SKM-1 treated with dmso at 0.1 percent for 144 hours (cell line): ENCODE data around the gene SCFD2.

ENCODE experiments used
- DNase-seq: peaks from one replicate; lab custom pipeline; 2025; ENCODE audit not compliant: unreplicated experiment; lab: John Stamatoyannopoulos, UW

The SCFD2 gene

DNA sequence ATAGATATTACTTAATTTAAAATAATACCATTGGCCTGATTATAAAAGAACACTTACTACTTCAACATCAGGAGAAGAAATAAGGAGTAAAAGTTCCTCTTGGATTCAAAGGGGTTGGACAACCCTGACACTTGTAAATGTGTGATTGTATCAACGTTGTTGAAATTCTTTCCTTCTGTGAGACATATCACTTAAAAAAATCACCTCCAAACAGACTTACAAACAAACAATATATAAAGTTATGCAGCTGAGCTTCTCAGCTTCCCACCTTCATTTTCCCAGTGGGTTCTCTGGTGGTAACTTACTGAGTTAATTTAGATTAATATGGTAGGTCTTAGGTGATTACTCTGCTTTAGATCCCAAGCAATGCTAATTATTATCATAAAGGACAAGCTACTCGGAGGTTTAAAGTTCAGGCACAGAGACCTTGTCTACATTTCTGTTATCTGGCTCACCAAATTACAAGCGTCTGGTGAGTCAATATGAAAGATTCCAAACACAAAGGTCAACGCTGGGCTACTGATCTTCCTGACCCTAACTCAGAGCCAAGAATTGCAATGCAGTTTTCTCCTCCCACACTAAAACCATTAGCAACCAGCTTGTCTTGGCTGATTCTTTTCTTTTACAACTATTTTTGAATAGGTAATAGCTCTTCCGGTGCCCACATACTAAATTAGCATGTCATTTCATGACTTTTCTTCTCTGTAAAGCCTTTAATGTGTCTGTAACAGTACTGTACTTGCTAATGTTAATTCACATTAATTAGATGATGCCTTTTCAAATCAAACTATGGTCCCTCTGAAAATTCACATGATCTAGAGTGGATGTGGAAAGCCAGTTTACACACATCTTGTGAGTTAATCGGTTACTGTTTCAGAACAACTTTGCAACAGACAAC is 346.1 kb downstream of the SCFD2 start:
- DNase-seq, result no peak

DNA sequence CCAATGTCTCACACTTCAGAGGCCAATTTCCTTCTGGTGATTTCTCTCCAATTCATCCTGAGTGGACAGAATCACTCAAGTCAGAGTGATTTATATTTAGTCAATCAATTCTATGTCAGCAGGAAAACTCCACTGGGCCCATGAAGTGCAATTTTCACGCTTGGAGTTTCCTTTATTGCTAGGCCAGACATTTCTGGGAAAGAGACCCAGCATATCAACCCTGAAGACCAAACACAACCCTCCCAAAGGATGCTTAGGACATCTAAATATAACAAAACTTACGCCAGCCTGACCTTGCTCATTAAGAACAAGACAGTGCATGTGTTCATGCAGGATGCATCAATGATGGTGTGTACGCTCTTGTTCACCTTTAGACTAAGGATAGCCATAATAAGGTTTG is 347.4 kb downstream of the SCFD2 start:
- no peak for DNase-seq

DNA sequence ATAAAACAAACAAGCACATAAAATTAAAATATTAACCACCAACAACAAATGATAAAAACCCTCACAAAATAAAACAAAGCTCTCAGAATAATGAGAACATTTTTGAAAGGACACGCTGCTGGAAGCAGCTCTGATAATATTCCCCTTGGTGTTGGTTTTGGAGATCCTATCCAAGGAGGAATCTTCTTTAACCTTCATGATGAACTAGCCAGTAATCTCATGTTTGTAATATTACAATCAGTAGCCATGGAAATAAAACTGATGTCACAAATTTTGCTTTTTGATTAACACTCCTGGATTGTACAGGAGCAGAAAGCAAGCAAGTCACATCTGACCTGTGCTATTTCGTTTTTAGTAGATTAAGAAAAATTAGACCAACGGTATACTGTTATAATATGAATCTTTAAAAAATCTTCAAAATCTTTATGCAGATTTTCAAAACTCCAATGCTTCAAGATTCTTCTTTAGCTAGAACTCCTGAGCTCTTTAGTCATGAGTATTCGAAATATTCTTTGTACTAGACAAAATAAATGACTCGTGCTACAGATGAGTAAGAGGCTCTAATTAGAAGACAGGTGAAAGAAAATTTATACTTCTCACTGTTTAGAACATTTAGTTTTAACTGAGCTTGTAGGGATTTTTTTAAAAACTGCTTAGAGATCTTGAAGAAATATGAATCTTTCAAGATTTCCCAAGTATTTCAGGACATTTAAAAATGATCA is 349.6 kb downstream of the SCFD2 start:
- DNase-seq, result no peak

DNA sequence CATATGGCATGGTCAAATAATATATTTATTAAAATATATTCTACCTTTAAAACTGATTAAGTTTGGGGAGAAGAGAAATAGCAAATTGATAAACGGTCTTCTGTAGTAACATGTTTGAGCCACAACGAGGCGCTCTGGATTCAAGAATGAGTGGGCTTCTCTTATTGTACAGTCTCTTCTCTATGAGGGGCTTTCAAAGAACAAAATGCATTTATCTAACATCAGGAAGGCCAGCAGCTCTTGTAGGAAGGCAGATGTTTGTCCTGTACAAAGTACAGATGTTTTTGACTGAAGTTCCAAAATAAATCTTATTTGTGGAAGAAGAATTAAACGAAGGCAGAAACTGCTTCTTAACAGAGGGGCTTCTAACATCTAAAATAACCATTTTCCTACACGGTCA is 350.2 kb downstream of the SCFD2 start:
- DNase-seq, result no peak

DNA sequence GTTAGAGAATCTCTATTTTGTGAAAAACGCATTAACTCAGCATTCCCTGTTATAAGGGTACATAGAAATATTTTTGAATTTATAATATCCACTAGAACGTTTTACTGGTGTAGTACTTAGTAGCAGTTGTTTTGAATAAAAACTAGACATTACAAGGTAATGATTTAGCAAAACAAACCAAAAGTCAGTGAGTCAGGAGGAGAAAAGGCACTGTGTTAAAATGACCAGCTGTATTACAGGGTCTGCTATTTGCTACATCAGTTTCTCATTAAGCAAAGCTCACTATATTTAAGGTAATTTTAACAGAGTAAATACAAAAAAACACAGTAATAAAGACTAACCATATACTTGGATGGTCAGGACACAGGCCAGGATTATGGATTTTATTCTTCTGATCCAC is 351.0 kb downstream of the SCFD2 start:
- no peak for DNase-seq

DNA sequence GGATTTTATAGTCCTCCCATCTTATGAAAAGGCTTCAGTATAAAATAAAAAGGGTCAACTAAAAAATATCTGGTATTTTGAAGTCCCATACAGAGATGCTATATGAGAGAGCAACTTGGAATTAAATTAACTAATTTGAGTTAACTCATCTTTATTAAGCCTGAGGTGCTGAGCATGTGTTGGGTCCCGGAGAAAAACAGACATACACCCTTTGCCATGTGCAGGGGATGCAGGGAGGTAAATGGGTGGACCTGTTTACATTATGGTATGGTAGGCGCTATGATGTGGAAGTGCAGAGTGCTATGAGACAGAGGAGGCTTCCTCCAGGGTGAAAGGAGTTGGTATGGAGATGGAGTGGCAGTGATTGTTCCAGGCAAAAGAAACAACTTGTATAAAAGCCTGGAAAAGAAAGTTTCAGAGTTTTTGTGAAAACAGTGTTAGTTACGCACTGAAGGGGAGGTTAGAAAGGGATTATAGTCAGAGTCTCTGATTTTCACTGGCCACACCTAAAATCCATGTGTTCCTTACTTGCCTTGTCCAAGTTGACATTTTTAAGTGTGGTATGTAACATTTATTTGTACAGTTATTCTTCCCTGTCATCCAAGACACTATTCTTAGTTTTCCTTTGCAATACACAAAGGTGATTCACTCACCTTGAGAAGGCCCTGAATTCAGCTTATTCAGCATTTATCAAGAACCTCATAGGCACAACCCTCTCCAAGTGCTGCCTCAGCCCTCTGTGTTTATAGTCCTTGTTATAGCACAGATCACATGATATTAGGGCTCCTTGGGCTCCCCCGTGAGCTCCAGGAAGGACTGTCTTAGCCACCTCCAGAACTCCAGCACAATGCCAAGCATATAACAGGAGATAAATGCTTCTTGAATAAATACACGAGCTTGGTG is 351.7 kb downstream of the SCFD2 start:
- DNase-seq, result no peak

DNA sequence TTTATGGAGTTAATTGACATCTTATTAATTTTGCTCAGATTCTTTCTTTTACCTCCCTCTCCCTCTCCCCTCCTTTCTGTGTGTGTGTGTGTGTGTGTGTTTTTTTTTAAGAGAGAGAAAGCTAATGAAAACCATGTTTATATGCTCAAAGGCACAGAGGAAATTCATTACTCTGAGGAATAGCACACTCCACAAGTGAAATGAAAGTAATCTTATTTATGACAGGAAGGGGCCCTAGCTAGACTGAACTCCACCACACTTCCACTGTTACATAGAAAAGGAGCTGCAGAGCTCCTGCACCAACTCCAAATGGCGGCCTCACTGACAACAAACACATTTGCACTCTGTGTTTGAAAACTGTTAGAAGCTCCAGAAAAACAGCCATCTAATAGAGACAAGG is 353.1 kb downstream of the SCFD2 start:
- no peak for DNase-seq

DNA sequence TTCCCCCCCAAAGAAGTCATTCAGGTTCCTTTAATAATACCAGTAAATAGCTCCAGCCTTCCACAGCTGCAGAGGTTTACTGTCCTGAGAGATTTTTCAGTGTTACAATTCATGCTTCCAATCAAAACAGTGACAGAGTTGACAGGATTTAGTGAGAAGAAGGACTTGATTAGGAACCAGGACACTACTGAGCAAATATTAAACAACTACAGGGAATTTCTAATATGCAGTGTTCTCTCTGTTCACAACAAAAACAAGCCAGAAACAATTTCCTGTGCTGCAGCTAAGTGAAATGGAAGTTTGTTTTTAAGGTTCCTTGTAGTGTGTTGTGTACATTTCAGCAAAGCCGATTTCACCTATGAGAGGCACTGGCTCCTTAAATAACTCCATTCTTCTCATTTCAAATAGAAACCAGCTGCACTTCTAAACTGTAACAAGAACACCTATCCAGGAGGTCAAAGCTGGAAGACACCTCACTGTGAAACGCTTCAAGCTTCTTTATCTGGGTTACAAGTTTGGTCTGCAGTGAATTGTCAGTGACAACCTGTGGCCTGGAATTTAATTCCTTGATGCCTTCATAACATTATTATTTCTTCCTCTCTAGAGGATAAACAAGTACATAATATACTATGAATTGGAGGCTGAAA is 354.5 kb downstream of the SCFD2 start:
- DNase-seq, result no peak

DNA sequence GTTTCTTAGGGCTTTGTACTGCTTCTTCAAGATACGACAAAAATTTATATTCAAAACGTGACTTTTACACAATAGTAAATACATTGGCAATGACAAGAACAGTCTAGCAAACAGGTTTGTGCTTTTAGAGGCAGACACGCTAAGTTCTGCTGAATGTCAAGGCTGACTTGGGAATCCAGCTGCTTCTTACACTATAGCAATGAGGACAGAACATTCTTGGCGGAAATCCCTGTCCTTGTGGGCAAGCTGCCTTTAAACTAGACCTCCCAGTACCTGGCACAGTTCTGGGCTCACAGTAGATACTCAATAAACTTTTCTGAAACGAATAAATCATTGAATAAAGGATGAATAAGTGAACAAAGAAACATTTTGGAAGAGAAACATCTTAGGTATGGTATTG is 355.5 kb downstream of the SCFD2 start:
- no peak for DNase-seq

DNA sequence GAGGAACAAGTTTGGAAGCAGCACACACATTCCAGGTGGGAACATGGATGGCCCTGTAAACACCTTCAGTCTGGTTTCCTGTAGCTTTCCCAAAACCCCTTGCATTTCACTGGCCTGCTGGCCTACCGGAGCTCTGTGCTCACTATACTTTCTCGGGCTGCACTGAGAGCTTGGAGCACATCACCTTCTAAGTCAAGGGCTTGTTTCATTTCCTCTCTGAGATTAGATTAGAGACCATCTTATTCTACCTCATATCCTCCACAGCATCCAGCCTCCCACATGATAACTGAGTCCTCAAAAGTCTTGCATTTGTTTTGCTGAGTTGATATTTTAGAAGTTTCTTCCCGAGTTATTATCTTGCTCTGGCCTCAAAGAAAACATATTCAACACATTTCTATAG is 356.0 kb downstream of the SCFD2 start:
- no peak for DNase-seq

DNA sequence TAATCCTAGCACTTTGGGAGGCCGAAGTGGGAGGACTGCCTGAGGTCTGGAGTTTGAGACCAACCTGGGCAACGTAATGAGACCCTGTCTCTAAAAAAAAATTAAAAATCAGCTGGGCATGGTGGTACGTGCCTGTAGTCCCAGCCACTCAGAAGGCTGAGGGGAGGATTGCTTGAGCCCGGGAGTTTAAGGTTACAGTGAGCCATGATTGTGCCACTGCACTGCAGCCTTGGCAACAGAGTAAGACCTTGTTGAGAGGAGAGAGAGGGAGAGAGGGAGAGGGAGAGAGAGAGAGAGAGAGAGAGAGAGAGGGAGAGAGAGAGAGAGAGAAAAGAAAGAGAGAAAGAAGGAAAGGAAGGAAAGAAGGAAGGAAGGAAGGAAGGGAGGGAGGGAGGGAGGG is 358.8 kb downstream of the SCFD2 start:
- no peak for DNase-seq

DNA sequence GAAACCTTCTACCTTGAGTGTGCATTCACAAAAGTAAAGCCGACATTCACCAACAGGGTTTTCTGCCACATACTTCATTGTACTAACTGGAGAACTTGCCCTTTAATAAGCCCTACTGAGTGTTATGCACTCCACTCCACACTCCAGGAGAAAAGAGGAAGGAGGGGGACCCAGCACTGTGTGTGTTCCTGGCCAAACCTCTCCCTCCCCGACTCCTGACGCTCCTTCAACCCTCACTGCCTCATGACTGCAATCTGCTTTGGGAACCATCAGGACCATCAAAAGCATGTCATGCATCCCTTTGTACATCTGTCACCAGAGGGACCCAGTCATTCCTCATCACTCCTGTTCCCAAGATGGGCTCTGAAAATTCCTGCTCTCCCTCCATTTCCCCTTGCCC is 360.1 kb downstream of the SCFD2 start:
- no peak for DNase-seq

DNA sequence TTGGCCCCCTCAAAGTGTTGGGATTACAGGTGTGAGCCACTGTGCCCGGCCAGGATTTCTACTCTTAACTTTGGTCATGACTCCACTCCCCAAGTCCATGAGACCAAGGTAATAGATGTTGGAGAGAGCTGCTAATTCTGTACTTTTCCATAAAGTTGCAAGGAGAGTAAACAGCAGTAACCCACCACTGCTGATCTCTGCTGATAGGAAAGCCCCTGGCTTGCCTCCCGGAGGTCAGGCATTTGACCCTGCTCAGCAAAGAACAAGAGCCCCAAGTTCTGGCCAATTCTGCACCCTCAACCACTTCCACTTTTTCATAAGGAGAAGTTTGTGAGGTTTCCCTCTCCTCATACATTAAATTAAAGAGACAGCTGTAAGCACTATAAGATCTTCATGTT is 360.7 kb downstream of the SCFD2 start:
- no peak for DNase-seq

DNA sequence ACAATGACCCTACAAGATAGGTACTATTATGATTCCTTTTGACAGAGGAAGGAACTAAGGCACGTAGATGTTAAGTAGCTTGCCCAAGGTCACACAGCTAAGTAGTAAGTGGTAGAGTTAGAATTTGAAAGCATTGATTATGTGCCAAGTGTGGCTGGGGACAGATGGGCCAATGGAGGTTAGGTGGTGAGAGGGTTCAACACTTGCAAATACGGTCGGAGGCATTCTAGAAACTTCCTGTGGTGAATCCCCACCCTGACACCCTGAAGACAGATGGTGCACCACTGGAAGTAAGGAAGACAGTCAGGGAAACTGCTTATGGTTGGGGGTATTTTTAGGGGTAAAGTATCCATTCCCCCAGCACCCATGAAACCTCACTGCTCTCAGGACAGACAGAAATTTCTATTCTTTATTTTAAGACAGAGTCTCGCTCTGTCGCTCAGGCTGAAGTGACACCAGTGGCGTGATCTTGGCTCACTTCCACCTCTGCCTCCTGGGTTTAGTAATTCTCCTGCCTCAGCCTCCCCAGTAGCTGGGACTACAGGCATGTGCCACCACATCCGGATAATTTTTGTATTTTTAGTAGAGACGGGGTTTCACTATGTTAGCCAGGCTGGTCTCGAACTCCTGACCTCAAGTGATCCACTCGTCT is 361.2 kb downstream of the SCFD2 start:
- DNase-seq, result no peak

DNA sequence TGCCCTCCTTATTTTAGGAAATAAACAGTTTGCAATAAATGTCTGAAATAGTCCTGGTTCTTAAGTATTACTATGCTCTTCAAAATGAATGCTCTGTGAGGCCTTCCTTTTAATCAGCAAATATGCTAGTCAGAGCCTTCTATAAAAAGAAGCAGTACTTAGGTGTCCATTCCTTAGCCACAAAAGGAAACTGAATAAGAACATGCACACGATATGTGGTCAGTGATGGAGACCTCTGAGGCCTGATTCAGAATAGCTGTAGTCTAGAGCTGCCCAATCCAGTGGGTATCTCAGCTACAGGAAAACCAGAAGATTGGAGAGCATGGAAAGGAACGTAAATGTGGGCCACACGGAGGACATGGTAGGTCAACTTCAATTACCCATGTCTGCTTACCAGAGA is 361.9 kb downstream of the SCFD2 start:
- no peak for DNase-seq

DNA sequence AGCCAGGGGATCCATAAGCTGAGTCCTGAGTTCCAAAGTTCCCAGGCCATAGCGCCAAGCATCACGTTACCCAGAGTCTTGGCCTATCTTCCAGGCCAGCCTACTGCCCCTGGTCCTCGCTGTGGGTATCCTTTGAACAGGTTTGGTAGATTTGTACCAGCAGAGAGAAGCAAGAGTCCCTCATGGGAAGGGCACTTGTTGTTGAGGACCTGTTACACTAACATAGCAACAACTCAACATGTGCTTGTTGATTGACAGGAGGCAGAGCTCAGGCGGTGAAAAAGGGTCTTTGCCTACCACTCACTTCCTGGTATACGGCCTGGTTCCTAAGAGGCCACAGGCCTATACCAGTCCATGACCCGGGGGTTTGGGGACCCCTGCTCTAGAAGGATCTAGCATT is 365.3 kb downstream of the SCFD2 start:
- no peak for DNase-seq

DNA sequence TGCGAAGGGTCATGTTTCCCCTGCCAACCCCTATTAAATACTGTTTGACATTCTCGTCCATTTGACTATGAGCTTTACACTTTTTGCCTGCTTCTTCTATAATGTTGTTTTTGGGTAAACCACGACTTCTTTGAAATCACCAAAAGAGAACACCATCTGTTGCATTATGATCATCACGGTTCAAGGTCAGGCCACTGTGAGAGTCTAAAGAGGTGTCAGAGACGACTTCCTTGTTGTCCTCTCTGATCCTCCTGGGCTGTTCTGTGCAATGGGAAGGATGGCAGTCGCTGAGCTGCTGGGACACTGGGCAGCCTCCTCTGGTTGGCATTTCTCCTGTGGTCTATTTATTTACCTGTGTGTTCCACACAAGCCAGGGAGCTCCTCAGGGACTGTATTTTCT is 366.2 kb downstream of the SCFD2 start:
- no peak for DNase-seq

DNA sequence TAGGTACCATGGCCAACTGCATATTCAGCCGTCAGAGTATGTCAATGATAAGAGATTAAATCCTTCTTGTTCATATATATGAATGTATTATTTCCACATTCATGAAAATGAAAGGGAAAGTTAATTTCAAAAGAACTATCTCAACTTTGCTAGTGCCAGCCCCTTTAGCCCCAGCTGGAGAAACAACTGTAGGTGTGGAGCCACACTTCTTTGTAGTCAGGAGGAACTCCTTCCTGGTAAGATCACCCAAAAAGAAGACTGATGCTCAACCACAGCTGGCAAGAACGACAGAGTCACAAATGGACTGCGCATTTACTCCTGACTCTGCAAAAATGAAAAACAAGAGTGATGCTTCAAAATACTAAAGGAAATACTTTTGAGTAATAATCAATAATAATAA is 367.4 kb downstream of the SCFD2 start:
- no peak for DNase-seq

DNA sequence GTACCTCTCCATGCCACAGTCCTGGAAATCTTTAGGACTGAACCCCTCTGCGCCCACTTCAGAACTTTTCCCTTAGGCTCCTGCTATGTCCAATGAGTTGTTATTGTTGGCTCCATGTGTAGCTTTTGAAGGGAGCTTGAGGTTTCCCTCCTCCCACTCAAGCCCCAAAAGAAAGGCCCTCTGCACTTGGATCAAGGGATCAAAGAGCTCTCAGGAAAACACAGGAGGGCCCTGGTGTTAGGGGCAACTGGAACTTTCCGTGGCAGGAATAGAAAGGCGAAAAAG is 368.8 kb downstream of the SCFD2 start:
- DNase-seq, result no peak

DNA sequence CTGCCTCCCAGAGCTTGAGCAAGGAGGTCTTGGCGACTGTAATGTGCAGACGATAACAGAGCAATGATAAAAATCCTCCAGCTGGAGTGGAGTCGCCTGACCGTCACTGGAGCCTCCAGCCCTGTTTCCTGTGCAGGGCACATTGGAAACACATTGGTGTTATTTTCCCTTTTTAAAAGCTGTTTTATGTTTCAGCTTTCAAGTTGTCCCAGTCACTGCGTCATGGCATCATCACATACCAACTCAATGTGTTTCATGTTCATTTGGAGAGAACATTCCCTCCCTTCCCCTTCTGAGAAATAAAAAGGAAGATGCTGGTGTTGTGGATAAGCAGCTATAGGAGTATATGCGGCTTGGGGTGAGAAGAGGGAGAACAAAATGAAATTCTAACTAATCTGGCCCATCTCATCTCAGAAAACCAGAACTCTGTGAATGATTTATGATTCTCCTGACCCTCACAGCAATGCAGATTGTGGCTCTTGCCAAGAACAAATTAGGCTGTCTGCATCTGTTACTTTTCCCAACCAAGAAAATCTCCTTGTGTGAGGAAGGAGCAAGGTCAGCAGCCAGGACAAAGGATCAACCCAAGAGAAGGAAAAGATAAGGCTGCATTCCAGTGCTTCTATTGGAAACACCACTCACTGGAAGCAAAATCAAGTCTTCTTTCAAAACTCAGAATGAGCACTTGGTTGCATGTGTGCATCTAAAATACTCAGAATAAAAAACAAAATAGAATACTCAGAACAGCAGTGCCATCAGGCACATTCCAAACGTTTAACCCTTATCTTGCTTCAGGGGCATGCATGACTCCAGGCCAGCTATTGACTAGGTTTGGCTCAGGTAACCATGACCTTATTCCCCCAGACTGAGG is 369.4 kb downstream of the SCFD2 start:
- DNase-seq, result no peak
